Activated B cell treated with CpG ODN at 0.5 μM for 24 hours (primary cell): ENCODE data around the gene IGF1R. TPM values are rescaled to one million over a fixed set of nuclear protein-coding genes. Genes with fewer than 3 reads are reported as not detected.

Experiments used
- ATAC-seq: fragments of 200-7000 bp; cut with Tn5 transposase; one replicate; pipeline ENCODE4 v1.10.0; 2021; ENCODE audit warnings: low read depth, mild to moderate bottlenecking, moderate library complexity
- CTCF ChIA-PET: fragments of 350-600 bp; sonication (Branson Sonifier 250); formaldehyde crosslinking; loops from one replicate; lab custom pipeline; 2021; ENCODE audit warnings: antibody characterized with exemption; lab: Charles Lee
- POLR2A ChIA-PET: fragments of 350-600 bp; sonication (Branson Sonifier 250); formaldehyde crosslinking; loops from one replicate; lab custom pipeline; 2021; ENCODE audit warnings: antibody characterized with exemption; lab: Charles Lee
- DNase-seq: peaks from one replicate; pipeline ENCODE4 v3.0.0; 2022
- H3K27ac Mint-ChIP-seq: one replicate; pipeline ENCODE4 v1.8.0; 2020; ENCODE audit warnings: mixed read lengths
- H3K27me3 Mint-ChIP-seq: one replicate; pipeline ENCODE4 v1.8.0; 2021; ENCODE audit warnings: mixed read lengths
- H3K36me3 Mint-ChIP-seq: one replicate; pipeline ENCODE4 v1.8.0; 2021; ENCODE audit warnings: low read depth, mixed read lengths
- H3K4me1 Mint-ChIP-seq: one replicate; pipeline ENCODE4 v1.8.0; 2021; ENCODE audit warnings: mixed read lengths
- H3K4me3 Mint-ChIP-seq: one replicate; pipeline ENCODE4 v1.8.0; 2020; ENCODE audit warnings: mild to moderate bottlenecking, mixed read lengths
- H3K9me3 Mint-ChIP-seq: one replicate; pipeline ENCODE4 v1.8.0; 2020; ENCODE audit warnings: mixed read lengths
- CTCF ChIP-seq: fragments of 200-600 bp; IDR thresholded peaks from one replicate; pipeline ENCODE4 v1.8.0; 2022; ENCODE audit warnings: antibody characterized with exemption, mild to moderate bottlenecking
- intact Hi-C: fragments of 100-400 bp; cut with micrococcal nuclease; formaldehyde crosslinking; loops from one replicate; pipeline ENCODE4 v1.15.1; 2024
- total RNA-seq: library from RNA; stranded (reverse); gene quantifications from 2 replicates; pipeline ENCODE4 v1.2.3, GENCODE V29; 2022

The IGF1R gene
- total RNA-seq, 1 donor from 2014 or later = 6.7 TPM

- intact Hi-C loops = no loop called here
- no peak for DNase-seq
- CTCF ChIA-PET = no interaction called here
- Mint-ChIP-seq H3K4me3 (no peak overlapping the region), H3K9me3 (no peaks in the 10 kb centered on the region), H3K4me1 (peaks cover 6% of the 10 kb centered on the region), H3K27me3 (peaks cover 3% of the 10 kb centered on the region), H3K36me3 (no peaks in the 10 kb centered on the region), H3K27ac (no peak overlapping the region)
- POLR2A ChIA-PET = no interaction called here
- no peak for TF ChIP-seq CTCF
- no peak for ATAC-seq
Observed at GRCh38 chr15:98705070-98705469, 56.7 kb downstream of the IGF1R start.

DNA sequence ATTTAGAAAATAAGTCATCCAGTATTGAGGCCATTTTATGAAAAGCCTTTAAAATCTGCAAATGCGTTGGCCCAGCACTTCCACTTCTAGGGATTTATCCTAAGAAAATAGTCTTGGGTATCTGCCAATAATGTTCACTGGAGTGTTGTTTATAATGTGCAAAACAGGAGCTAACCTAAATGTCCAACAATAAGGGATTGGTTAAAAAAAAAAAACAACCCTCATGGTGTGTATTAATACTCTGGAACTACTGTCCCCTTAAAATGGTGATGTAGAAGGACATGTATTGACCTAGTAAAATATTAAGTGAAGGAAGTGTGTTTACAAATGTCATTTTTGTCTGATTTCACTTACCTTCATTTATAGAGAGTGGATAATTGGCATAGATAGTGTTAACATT is 58.0 kb downstream of the IGF1R start:
- no peak for TF ChIP-seq CTCF
- ATAC-seq = no peak
- ChIA-PET CTCF (no interaction called here), POLR2A (no interaction called here)
- H3K36me3 Mint-ChIP-seq = peaks cover under 1% of the 10 kb centered on the region
- intact Hi-C loops = no loop called here
- peaks cover 3% of the 10 kb centered on the region for H3K27me3 Mint-ChIP-seq
- no peak overlapping the region for H3K4me3 Mint-ChIP-seq
- H3K4me1 Mint-ChIP-seq = peaks cover 6% of the 10 kb centered on the region
- H3K27ac Mint-ChIP-seq = no peak overlapping the region
- no peak for DNase-seq
- H3K9me3 Mint-ChIP-seq = no peaks in the 10 kb centered on the region

DNA sequence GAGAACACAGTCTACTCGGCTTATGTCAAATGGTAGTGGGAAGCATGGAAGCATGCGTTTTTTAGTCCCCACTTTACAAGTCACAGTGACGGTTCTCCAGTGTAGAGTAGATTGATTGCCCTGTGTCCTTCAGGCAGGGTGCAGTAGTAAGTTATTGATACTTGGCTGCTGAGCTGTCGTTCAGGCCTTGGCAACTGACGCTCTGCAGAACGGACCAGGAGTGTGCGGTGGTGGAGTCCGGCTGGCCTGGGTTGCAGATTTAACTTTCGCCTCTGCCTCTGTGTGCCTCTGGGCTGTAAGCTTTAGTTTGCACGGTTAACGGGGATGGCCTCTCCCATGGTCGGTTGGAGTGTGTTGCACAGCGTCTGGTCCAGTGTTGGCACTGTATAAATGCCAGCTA is 58.6 kb downstream of the IGF1R start:
- ChIA-PET POLR2A (no interaction called here), CTCF (no interaction called here)
- Mint-ChIP-seq H3K4me1 (peaks cover 6% of the 10 kb centered on the region), H3K27me3 (peaks cover 3% of the 10 kb centered on the region), H3K36me3 (peaks cover 6% of the 10 kb centered on the region), H3K4me3 (no peak overlapping the region), H3K27ac (no peak overlapping the region), H3K9me3 (peaks cover 2% of the 10 kb centered on the region)
- intact Hi-C loops = no loop called here
- DNase-seq (no peak), ATAC-seq (no peak)
- no peak for TF ChIP-seq CTCF

DNA sequence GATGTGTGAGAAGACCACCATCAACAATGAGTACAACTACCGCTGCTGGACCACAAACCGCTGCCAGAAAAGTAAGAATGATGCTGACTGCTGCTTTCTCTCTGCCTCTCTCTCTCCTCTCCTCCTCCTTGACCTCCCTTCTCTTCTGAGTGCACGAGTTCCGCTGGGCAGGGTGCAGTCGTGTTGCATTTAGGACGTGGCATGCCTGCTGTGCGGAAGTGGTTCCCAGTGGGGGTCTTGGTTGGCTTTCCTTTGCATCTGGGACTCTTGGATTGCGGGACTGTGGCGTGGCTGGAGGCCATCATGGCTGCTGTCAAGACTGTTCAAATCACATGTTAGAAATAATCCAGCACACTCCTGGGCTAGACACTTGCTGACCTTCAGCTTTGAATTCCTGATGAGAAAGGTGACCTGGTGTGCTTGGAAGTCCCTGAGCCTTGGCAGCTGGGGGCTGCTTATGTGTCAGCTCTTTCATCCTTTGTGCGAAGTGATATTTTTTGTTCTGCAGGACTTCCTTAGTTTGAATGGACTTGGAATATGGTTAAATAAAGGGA is 59.8 kb downstream of the IGF1R start:
- Mint-ChIP-seq H3K4me3 (no peak overlapping the region), H3K27ac (no peak overlapping the region), H3K27me3 (peaks cover 2% of the 10 kb centered on the region), H3K36me3 (peaks cover 11% of the 10 kb centered on the region), H3K4me1 (peaks cover 6% of the 10 kb centered on the region), H3K9me3 (peaks cover 3% of the 10 kb centered on the region)
- intact Hi-C loops = no loop called here
- POLR2A ChIA-PET = no interaction called here
- DNase-seq = no peak
- no peak for TF ChIP-seq CTCF
- CTCF ChIA-PET = no interaction called here
- ATAC-seq = no peak

DNA sequence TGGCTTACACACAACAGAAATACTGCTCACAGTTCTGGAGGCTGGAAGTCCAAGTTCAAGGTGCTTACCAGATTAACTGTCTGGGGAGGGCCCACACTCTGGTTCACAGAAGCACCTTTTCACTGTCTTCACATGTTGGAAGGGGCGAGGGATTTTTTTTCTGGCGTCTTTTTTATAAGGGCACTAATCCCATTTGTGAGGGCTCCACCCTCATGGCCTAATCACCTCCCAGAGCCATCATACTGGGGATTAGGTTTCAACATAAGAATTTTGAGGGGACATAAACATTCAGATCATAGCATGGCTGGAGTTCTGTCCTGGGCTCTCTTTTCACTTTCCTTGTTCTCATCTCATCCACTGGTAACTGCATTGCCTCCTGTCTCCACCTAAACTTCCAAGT is 63.5 kb downstream of the IGF1R start:
- intact Hi-C loops = no loop called here
- Mint-ChIP-seq H3K27ac (no peak overlapping the region), H3K9me3 (peaks cover 3% of the 10 kb centered on the region), H3K36me3 (peaks cover 11% of the 10 kb centered on the region), H3K4me3 (no peak overlapping the region), H3K4me1 (peaks cover 17% of the 10 kb centered on the region), H3K27me3 (peaks cover 2% of the 10 kb centered on the region)
- ChIA-PET POLR2A (no interaction called here), CTCF (no interaction called here)
- ATAC-seq = no peak
- DNase-seq = no peak
- TF ChIP-seq CTCF = no peak
